ENCODE measurements around the gene KL. TPM values are rescaled to one million over a fixed set of nuclear protein-coding genes. Genes with fewer than 3 reads are reported as not detected.

Gene KL
- total and polyA plus RNA-seq, 12 donors = 0.24 to 2.8 (median 0.78) TPM

GRCh38 chr13:33072282-33072681, 56.1 kb downstream of the KL start:
- WGBS, 4 donors = 88 to 96% (median 92%) methylated on average over 2 of the region's 2 CpGs
- intact Hi-C loops (cut with DNase I) = no loop called here
- H3K9me3 ChIP-seq (replicated peaks in 1 of 3) = no peaks in the 10 kb centered on the region

GRCh38 chr13:33072759-33073158, 56.5 kb downstream of the KL start:
- TF ChIP-seq, protein P1, sequence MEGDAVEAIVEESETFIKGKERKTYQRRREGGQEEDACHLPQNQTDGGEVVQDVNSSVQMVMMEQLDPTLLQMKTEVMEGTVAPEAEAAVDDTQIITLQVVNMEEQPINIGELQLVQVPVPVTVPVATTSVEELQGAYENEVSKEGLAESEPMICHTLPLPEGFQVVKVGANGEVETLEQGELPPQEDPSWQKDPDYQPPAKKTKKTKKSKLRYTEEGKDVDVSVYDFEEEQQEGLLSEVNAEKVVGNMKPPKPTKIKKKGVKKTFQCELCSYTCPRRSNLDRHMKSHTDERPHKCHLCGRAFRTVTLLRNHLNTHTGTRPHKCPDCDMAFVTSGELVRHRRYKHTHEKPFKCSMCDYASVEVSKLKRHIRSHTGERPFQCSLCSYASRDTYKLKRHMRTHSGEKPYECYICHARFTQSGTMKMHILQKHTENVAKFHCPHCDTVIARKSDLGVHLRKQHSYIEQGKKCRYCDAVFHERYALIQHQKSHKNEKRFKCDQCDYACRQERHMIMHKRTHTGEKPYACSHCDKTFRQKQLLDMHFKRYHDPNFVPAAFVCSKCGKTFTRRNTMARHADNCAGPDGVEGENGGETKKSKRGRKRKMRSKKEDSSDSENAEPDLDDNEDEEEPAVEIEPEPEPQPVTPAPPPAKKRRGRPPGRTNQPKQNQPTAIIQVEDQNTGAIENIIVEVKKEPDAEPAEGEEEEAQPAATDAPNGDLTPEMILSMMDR (IDR thresholded peaks at IDR 0.05) = no peak
- TF ChIP-seq POLR2A (IDR thresholded peaks at IDR 0.05) = no peak
- no peaks in the 10 kb centered on the region for H3K36me3 ChIP-seq (replicated peaks in 1 of 2)
- no peaks in the 10 kb centered on the region for H3K4me1 ChIP-seq (replicated peaks in 1 of 2)
- H3K9me3 ChIP-seq (replicated peaks in 1 of 3) = no peaks in the 10 kb centered on the region
- H3K27ac ChIP-seq = no peak overlapping the region
- no peak overlapping the region for H3K4me3 ChIP-seq
- DNase-seq = no peak
- no peaks in the 10 kb centered on the region for H3K27me3 ChIP-seq
- intact Hi-C loops (cut with DNase I) = no loop called here
- WGBS, 4 donors = 96 to 100% (median 99%) methylated on average over 1 of the region's 1 CpG

More at GRCh38 chr13:33072282-33072681, 56.1 kb downstream of the KL start:
- Histone ChIP-seq H3K27me3 (no peaks in the 10 kb centered on the region), H3K36me3 (replicated peaks in 1 of 2) (no peaks in the 10 kb centered on the region), H3K27ac (no peak overlapping the region), H3K4me3 (no peak overlapping the region), H3K4me1 (replicated peaks in 1 of 2) (no peaks in the 10 kb centered on the region)
- no peak for DNase-seq
- no peak for TF ChIP-seq POLR2A (IDR thresholded peaks at IDR 0.05)
- TF ChIP-seq, protein P1 (IDR thresholded peaks at IDR 0.05) = no peak

DNA sequence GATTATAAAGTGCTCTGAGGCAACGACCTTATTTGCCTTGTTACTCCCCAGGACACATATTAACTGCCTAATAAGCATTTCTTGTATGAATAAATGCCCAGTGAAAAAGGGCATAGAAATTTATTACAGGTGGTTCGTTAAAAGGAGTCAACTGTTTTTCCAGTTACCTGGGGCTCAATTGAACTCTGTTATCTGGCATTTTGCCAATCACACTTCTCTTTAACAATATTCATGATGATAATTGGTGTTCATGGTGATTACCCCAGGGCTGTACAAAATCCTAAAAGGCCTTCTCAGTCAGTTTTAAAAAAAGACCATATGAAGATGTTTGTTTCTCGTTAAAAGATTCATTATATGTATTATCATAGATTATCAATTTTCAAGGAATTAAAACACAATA, 57.1 kb downstream of the KL start:
- 91 to 94% (median 91%) methylated on average over 3 of the region's 3 CpGs for WGBS, 4 donors
- Histone ChIP-seq H3K27ac (no peak overlapping the region), H3K9me3 (replicated peaks in 1 of 3) (no peaks in the 10 kb centered on the region), H3K4me3 (no peak overlapping the region), H3K36me3 (replicated peaks in 1 of 2) (no peaks in the 10 kb centered on the region), H3K4me1 (replicated peaks in 1 of 2) (no peaks in the 10 kb centered on the region), H3K27me3 (no peaks in the 10 kb centered on the region)
- DNase-seq = no peak
- intact Hi-C loops (cut with DNase I) = no loop called here
- TF ChIP-seq, protein P1 (IDR thresholded peaks at IDR 0.05) = no peak
- TF ChIP-seq POLR2A (IDR thresholded peaks at IDR 0.05) = no peak

DNA sequence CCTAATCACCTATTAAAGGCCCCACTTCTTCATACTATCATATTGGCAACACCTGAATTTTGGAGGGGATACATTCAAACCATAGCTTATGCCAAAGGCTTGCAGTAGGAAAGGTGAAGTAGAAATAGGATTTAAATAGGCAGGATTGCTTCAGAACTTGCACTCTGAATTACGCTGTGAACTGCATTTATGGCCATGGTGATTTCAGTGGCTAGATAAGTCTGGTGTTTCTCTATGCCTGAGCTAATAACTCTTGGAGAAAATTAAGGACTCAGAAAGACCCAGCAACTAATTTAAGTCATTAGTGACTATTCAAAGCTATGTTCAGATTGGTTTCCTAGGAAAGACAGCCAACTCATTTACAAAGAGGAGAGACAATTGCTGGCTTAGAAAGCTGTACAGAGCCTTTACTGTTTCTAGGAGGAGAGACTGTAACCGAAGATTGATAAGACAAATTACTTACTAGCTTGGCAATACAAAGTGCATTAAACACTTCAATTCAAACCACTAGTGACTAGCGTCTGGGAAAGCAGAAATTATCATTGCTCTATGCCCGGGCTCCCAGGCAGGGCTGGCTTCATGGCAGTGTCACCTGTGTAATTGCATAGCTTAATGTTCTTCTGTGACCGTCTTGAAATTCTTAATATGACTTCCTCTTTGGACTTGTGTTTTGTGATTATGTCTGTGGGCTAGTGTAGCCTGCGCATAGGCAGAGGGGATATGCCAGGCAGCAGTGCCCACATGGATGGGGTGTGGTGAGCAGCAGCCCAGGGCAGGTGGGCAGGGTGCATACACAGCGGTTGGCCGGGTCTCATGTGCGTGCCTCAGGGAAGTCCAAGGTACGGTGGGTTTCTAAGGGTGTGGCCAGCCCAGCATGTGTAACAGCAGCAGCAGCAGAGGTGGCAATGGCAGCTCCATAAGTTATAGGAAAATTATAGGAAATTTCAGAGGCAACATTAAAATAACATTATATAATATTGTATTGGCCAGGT, 60.1 kb downstream of the KL start:
- intact Hi-C loops (cut with DNase I) = no loop called here
- Histone ChIP-seq H3K36me3 (replicated peaks in 1 of 2) (no peaks in the 10 kb centered on the region), H3K27ac (no peak overlapping the region), H3K4me1 (replicated peaks in 1 of 2) (no peaks in the 10 kb centered on the region), H3K27me3 (no peaks in the 10 kb centered on the region), H3K9me3 (replicated peaks in 1 of 3) (no peaks in the 10 kb centered on the region), H3K4me3 (no peak overlapping the region)
- DNase-seq = no peak
- no peak for TF ChIP-seq POLR2A (IDR thresholded peaks at IDR 0.05)
- TF ChIP-seq, protein P1 (IDR thresholded peaks at IDR 0.05) = no peak
- WGBS, 4 donors = 86 to 96% (median 89%) methylated on average over 10 of the region's 10 CpGs

Data from adrenal gland (tissue), 12 donors.